ENCODE measurements around the gene ZNFX1.
"Not testable (repeated sequence)": the region's sequence is repeated elsewhere in the genome, so short reads cannot be mapped to it uniquely, and the experiment has no call there.

Gene ZNFX1

DNA sequence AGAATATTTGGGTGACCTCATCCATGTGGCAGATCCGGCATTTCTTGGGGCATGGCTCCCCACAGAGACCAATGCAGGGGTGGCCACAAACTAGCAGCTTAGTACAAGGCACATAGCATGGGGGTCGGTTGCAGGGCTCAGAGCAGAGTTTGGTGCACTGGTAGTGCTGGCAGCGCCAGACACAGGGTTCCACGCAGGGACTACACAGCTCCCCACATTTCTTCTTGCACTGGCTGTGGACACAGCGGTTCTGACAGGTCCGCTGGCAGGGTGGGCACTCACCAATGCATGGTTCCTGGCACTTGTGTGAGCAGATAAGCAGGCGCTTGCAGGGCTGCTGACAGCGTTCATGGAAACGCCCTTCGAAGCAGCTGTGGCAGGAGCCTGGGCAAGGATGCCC is 29.6 kb downstream of the ZNFX1 start:
- DNase-seq (ENCODE audit: low spot score) = no peak

DNA sequence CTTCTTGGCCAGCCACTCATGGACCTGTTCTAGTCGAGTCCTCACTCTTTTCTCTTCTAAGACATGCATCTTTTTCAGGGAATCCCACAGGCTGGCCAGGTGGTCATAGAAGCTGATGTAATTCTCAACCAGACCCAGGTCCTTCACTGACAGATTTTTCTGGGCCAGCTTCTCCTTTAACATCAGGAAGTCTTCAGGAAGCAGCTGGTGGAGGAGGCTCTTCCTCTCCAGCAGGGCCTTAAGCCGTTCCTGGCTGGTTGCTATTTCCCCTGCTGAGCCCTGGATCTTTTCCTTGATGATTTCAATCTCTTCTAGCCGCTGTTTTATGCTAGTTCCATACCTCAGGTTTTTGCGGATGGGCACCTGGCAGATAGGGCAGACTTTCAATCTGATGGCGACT is 30.1 kb downstream of the ZNFX1 start:
- DNase-seq (ENCODE audit: low spot score) = no peak

DNA sequence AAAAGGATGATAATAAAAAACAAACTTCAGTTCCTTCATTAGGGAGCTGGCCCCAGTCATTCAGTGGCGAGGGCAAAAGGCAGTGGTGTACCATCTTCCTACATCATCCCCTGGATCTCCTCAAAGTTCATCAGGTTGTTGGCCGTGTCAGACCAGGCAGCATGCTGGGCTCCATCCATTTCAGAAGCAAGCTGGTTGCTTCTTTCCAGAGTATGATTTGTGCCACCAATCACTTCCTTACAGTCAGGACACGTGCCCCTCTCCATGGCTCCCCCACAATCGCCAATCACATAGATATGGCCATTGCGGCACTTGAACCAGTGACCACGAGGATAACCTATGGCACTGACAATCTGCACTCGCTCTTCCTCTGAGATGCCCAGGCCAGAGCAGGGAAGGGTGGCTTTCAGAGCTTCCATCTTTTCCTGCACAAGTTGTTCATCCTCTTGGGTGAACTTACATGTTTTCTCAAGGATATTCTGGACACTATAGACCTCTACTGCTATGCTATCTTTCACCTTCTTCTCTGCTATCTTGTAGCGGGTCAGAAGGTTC is 30.6 kb downstream of the ZNFX1 start:
- DNase-seq (ENCODE audit: low spot score) = no peak

DNA sequence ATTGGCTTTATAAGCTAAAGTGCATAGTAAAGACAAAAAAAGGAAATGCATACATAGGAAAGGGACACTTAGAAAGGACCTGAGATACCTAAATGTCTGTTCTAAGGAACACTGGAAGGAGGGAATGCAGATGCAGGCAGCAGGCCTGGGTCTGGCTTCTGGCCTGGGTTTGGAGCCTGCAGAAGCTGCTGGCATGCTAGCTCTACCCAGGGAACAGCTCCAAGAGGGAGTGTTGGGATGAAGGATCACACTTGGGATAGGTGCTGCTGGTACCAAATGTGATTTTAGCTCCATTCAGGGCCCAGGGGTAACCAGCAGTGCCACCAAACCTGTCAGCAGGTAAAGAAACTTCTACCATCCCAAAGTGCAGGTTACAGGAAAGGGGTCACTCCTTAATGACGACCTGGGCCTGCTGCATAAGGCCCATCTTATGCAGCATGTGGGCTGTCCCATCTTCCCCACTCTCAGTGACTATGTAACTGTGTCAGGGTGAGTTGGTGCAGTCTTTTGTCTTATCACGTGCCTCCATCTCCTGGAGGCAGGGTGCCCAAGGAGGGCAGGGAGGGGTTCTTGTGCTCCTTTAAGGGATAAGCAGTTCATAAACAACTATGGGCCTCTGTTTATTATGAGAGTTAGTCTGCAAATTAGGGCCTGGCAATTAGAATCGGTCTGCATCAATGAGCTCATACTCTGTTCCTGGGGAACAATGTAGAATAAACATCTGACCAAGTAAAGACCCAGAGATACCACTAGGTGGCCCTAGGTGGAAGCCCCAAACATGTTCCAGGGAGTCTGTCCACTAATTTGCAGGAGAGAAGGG is 31.7 kb downstream of the ZNFX1 start:
- peak; percentile 73 for DNase-seq (ENCODE audit: low spot score)

DNA sequence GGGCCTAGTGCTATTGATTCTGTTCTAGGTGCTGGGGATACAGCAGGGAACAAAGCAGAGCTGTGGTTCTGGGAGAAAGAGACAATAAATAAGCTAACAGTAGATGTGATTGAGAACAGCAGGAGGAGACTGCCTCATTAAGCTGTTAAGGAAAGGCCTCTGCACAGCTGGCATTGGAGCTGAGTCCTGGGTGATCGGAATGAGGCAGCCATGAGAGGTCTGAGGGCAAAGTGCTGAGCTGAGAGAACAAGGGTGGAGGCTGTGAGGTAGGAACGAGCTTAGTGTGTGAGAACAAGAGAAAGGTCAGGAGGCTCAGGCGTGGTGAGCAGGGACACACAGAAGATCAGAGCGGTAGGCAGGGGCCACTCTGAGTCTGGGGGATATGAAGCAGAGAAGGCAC is 40.3 kb downstream of the ZNFX1 start:
- no peak for DNase-seq (ENCODE audit: low spot score)

DNA sequence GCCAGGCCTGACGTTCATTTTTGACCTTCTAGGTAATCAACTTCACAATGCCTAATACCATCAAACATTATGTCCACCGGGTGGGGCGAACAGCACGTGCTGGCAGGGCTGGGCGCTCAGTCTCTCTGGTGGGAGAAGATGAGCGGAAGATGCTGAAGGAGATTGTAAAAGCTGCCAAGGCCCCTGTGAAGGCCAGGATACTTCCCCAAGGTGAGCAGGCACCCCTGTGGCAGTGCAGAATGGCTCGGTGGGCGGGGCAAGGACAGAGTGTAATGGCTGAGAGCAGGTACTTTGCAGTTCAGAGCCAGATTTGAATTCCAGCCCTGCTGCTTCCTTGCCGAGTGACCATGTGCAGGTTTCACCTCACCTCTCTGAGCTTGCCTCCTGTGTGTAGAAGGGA is 41.6 kb downstream of the ZNFX1 start:
- no peak for DNase-seq (ENCODE audit: low spot score)

DNA sequence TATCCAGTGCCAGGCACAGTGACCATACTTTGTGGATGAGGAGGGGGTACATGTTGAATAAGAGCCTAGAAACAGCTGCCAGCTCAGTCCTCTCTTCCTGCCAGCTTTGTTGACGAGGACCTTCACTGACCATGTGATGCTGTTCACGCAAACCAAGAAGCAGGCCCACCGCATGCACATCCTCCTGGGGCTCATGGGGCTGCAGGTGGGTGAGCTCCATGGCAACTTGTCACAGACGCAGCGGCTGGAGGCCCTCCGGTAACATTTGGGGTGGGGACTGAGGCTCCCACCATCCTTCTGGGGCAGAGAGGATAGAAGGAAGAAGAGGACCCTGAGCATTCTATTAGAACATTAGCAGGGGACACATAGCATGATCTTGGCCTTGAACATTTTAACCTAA is 43.0 kb downstream of the ZNFX1 start:
- no peak for DNase-seq (ENCODE audit: low spot score)

DNA sequence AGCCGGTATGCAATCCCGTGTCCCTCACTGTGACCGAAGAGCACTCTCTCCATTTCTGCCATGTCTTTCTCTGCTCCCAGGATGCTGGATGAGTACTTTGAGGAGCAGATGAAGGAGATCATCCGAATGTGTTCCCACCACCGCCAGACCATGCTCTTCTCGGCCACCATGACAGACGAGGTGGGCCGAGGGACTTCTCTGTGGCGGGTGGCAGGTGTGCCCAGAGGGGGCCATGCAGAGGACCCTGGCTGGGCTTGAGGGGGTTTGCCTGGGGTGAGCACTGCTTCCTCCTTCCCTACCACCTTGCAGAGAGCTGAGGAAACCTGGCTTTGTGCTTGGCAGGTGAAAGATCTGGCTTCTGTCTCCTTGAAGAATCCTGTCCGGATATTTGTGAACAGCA is 44.6 kb downstream of the ZNFX1 start:
- DNase-seq (ENCODE audit: low spot score) = no peak

DNA sequence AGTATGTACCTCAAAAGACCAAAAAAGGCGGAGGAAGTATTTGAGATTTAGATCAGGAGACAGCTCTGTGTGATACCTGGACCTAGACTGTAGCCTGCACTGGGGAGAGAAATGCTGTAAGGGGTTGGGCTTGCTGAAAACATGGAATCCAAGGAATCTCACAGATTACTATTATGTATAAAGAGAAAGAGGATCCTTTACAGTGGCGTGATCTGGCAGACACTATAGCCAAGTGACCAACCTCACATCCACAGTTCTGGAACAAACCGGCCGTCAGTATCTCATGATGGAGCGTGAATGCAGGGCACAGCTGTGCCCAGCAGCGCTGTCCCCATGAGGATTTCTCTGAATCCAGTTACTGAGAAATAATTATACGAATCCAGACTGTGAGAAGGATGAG is 46.4 kb downstream of the ZNFX1 start:
- DNase-seq (ENCODE audit: low spot score) = no peak

DNA sequence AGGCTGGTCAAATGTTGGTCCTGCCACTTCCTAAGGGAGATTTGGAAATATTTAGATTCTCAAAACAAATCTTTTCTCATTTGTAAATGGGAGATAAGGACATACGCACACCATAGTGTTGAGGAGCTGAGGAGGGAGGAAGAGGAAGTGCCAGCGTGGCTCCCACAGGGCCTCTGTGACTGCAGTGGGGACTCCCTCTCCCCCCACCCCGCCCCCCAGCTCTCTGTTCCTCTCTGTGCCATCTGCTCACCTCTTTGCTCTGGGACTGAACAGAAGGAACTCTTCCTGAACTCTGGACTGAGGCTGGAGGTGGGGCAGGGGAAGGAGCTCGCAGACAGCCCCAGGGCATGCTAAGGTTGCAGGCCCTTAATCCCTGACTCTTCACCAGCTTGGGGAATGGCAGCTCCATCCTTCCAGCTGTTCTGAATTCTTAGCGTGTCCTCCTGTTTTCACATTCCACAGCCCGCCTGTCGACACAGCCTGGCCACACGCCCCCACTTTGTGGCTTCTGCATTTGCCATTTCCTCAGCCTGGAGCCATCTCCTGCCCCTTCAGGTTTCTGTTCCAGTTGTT is 47.2 kb downstream of the ZNFX1 start:
- DNase-seq (ENCODE audit: low spot score) = peak; percentile 67

DNA sequence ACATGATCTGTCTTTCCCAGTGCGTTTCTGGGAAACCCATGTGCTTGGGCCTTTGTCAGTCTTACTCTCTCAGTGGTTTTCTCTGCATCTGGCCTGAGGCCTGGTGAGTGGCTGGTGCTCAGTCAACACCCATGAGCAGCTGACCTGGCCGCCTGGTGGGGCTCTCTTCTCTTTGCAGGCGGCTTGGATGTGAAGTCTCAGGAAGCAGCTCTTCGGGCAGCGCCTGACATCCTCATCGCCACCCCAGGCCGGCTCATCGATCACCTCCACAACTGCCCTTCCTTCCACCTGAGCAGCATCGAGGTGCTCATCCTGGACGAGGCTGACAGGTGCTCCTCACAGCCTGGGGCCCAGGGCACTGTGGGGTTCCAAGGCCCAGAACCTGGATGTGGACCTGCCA is 47.8 kb downstream of the ZNFX1 start:
- DNase-seq (ENCODE audit: low spot score) = no peak

DNA sequence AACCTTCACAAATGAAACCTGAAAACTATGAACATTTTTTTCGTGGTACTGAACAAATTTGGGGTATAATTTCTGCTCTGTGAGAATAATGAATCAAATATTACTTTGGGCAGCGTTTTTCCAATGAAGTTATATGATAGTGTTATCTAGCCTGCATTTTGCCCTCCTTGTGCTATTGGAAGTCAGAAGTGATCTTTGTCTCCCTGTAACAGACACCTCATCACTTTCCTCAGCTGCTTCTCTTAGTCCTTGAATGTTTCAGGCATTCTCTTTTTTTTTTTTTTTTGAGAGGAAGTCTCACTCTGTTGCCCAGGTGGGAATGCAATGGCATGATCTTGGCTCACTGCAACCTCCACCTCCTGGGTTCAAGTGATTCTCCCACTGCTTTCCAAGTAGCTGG is 48.5 kb downstream of the ZNFX1 start:
- no peak for DNase-seq (ENCODE audit: low spot score)

DNA sequence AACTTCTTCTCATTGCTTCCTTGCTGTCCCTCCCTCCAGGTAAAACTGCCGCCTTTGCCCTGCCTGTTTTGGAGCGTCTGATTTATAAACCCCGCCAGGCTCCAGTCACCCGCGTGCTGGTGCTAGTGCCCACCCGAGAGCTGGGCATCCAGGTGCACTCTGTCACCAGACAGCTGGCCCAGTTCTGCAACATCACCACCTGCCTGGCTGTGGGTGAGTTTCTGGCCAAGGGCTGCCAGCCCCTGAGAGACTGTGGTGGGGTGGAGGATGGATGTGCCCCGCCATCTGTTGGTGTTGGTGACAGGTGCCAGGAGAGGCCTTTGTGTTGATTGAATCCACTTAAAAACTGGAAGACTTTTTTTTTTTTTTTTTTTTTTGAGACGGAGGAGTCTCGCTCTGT is 49.2 kb downstream of the ZNFX1 start:
- DNase-seq (ENCODE audit: low spot score) = no peak

DNA sequence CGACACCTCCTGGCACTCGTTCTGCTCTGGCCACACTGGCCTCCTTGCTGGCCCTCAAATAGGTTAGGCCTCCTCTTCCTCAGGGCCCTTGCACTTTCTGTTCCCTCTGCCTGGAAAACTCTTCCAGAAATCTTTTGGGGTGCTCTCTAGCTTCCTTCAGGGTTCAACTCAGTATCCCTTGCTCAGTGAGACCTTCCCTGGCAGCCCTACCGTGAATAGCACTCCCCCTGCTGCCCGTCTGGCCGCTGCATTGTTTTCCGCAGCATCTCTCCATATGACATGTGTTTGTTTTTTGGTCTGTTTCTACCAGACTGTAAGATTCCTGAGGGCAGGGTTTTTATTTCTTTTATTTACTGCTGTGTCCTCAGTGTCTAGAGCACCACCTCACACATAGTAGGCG is 52.0 kb downstream of the ZNFX1 start:
- DNase-seq (ENCODE audit: low spot score) = no peak

DNA sequence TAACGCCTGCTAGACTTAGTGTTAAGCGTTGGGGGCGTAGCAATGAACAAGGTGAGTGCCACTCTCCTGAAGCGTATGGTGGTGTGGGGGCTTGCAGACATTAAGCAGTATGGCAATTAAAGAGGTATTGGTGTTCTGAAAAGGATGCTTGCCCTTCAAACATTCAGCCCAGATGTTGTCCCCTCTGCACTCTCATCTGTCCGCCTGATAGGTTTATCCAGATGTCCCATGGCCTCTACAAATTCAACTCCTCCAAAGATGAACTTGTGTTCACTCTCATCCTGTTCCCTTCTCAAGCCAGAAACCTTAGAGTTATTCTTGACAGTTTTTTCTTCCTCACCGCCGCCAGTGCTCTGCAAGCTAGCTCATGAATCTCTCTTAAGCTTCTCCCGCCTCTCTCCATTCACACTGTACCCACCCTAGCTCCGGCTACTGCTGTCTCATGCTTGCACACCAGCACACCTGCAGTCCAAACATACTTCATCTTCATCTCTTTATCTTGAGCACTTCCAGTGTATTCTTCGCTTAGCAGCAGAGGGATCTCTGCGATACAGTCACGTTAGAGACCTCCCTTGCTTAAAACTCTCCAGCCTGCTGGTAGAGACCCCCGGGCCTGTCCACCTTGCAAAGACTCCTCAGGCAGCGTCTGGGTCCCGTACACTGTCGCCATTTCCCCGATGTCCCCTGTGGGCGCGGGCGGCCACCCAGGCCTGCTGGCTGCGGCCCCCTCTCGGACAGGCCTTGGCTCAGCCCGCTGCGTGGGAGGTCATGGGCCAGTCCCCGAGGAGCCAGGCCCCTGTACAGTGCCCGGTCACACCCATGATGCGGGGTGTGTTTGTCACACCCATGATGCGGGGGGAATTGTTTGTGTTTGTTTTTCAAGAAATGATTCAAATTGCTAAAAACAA is 57.7 kb downstream of the ZNFX1 start:
- no peak for DNase-seq (ENCODE audit: low spot score)

DNA sequence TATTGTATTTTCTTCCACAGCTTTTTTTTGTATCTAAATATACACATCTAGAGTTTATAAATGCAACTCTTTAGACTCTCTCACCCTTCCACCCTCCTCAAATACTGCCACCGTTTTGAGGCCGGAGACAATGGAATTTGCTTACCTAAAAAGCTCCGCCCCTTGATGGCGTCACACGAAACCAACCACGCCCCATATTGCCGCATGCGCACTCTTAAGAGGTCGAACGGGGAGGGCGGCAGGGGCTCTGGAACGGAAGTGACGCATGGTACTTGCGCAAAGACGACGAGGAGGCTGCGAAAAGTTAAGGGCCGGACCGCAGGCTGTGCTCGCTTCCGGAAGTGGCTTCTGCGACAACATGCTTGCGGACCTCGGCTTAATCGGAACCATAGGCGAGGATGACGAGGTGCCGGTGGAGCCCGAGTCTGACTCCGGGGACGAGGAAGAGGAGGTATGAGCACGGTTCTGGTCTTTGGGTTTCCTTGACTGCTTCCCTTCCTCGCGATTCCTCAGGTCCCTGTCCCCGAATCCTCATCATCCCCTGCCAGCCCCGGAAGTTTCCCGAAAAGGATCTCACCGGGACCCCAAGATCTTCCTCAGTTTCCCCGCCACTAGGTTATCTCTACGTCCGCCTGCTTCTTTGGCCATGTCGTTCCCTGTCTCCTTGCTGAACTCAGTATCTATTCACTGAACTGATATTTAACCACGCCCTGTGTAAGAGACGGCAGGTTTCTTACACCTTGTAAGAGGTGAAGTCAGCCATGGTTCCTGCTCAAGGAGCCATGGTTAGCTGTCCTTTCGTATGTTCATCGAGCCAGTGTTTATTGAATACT is 58.5 kb downstream of the ZNFX1 start, which contains the start of gene DDX27:
DDX27 (plus strand) TSS at position 326 of the 833 bp plus-strand sequence; CDS start at position 359, 33 bp downstream.
- peak; percentile 99 for DNase-seq (ENCODE audit: low spot score)

DNA sequence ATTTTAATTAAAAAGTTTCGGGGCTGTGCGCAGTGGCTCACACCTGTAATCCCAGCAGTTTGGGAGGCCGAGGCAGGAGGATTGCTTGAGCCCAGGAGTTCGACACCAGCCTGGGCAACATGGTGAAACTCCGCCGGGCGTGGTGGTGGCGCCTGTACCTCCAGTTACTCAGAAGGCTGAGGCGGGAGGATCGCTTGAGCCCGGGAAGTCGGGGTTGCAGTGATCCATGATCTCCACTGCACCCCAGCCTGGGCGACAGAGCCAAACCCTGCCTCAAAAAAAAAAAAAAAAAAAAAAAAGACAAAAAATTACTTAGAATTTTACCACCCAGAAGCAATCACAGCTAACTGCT is 59.1 kb downstream of the ZNFX1 start:
- not testable (repeated sequence) for DNase-seq (ENCODE audit: low spot score)

DNA sequence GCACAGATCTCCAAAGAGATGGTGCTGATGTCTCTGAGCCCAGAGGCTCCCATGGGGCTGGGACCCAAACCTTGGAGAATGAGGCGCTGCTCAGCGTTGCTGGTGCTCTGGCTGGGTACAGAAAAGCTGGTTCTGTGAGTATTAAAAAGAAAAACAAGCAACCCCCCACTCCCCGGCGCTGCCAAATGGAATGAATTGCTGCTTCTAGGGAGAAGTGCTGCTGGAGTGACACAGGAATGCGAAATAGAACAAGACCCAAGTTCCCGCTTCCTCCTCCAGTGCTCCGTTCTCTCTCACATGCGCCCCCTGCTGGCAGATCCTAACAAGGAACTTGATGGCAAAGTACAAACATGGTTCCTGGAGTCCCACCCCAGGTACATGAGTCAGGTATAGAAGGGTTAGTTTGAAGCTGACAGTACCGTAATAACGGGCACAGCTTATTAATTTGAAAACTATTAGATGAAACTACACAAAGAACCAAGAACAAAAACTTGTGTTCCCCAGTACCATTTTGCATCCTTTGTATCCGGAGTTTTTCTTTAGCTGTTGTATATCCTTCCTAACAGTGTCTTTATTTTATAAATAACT is 60.8 kb downstream of the ZNFX1 start:
- DNase-seq (ENCODE audit: low spot score) = peak; percentile 96

DNA sequence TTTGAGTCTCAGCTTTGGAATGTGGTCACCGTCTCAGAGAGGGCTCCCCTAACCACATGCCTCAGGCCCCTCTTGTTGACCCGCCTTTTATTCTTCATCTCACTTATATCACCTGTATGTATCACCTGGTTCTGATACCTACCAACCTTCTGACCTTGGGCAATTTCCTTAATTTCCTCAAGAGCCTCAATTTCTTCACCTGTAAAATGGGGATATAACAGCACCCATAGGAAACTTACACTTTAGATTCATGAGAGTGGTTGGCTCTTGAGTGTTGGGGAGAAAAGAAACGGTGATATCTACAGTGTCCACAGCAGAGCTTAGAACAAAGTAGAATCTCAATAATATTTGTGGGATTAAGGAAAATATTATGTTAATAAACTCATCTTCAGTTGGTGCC is 62.6 kb downstream of the ZNFX1 start:
- DNase-seq (ENCODE audit: low spot score) = no peak

DNA sequence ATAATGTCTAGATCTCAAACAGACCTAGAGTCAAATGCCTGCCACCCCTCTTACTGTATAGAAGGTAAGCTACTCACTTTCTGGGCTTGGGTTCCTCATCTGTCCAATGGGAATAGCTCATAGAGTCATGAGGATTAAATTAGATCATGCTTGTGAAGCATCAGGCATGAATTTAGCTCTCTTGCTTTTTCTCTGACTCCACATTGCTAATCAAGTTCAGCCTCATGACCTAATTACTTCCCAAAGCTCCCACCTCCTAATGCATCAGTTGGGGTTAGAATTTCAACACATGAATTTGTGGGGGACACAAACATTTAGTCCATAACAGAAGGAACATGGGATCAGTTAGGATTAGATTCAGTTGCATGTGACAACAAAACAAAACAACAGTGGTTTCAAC is 63.3 kb downstream of the ZNFX1 start:
- DNase-seq (ENCODE audit: low spot score) = no peak

DNA sequence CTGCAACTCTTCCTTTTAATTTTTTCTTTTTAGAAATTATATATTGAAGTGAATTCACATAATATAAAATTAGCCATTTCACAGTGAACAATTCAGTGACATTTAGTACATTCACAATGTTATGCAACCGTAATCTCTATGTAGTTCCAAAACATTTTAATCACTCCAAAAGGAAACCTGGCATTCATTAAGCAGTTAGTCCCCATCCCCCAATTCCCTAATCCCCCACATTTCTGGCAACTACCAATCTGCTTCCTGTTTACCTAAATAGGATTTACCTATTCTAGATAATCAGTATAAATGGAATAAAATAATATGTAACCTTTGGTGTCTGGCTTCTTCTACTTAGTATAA is 67.1 kb downstream of the ZNFX1 start:
- DNase-seq (ENCODE audit: low spot score) = no peak

Data from Ammon's horn (tissue), 1 donor.